OCI-LY7 (cell line): ENCODE data around the gene SH3PXD2A. TPM values are rescaled to one million over a fixed set of nuclear protein-coding genes. Genes with fewer than 3 reads are reported as not detected.

Experiments used
- BruUV-seq: library from RNA; stranded (reverse); fragments of 400-500 nt; replicated peaks from 2 replicates; lab custom pipeline; 2021; lab: Mats Ljungman, UMichigan
- CTCF ChIA-PET: fragments of 300-600 bp; sonication (Branson Sonifier 250); formaldehyde crosslinking; loops from one replicate; lab custom pipeline; 2022; ENCODE audit warnings: antibody characterized with exemption; ENCODE audit not compliant: unreplicated experiment; lab: Charles Lee
- POLR2A ChIA-PET: fragments of 300-600 bp; sonication (Branson Sonifier 250); formaldehyde crosslinking; loops from one replicate; lab custom pipeline; 2022; ENCODE audit warnings: antibody characterized with exemption; lab: Charles Lee
- DNase-seq: peaks from one replicate; pipeline ENCODE4 v3.0.0-alpha.2; 2015; ENCODE audit warnings: low spot score
- H2AFZ ChIP-seq: fragments of 200-600 bp; sonication (generic), shearing (Covaris generic); 2 replicates; pipeline ENCODE4 v1.6.1; 2014; ENCODE audit warnings: mild to moderate bottlenecking, antibody characterized with exemption, low read length, moderate library complexity
- H3K27ac ChIP-seq: fragments of 200-600 bp; sonication (generic); 2 replicates; pipeline ENCODE4 v1.5.1; 2014; ENCODE audit warnings: mixed run types, low read depth, mild to moderate bottlenecking, moderate library complexity, low read length, inconsistent platforms; ENCODE audit not compliant: poor library complexity, severe bottlenecking
- H3K36me3 ChIP-seq: fragments of 200-600 bp; sonication (generic); 2 replicates; pipeline ENCODE4 v1.6.1; 2014; ENCODE audit warnings: mild to moderate bottlenecking, antibody characterized with exemption, low read length, moderate library complexity, mixed read lengths; ENCODE audit not compliant: insufficient read depth
- H3K4me1 ChIP-seq: fragments of 200-600 bp; sonication (generic); 2 replicates; pipeline ENCODE4 v1.5.1; 2014; ENCODE audit warnings: mild to moderate bottlenecking, low read length; ENCODE audit not compliant: insufficient read depth, poor library complexity, severe bottlenecking
- H3K4me2 ChIP-seq: fragments of 200-600 bp; sonication (generic); 2 replicates; pipeline ENCODE4 v1.6.1; 2014; ENCODE audit warnings: mild to moderate bottlenecking, low read length
- H3K4me3 ChIP-seq: fragments of 200-600 bp; sonication (generic); 2 replicates; pipeline ENCODE4 v1.5.1; 2014; ENCODE audit warnings: mild to moderate bottlenecking, low read depth, low read length; ENCODE audit not compliant: poor library complexity, severe bottlenecking
- H3K79me2 ChIP-seq: fragments of 200-600 bp; sonication (generic); 2 replicates; pipeline ENCODE4 v1.6.1; 2016; ENCODE audit warnings: low read depth, mild to moderate bottlenecking, low read length, moderate library complexity, mixed read lengths; ENCODE audit not compliant: insufficient read depth
- H3K9me2 ChIP-seq: fragments of 200-600 bp; sonication (generic); 2 replicates; pipeline ENCODE4 v1.6.1; 2016; ENCODE audit warnings: mild to moderate bottlenecking, low read length, mixed read lengths; ENCODE audit not compliant: insufficient read depth
- H3K9me3 ChIP-seq: fragments of 200-600 bp; sonication (generic); 2 replicates; pipeline ENCODE4 v1.6.1; 2014; ENCODE audit warnings: mild to moderate bottlenecking, mixed run types, low read length, mixed read lengths
- H4K20me1 ChIP-seq: fragments of 200-600 bp; sonication (generic); 2 replicates; pipeline ENCODE4 v1.6.1; 2014; ENCODE audit warnings: mild to moderate bottlenecking, antibody characterized with exemption, low read length, moderate library complexity, mixed read lengths; ENCODE audit not compliant: insufficient read depth
- CTCF ChIP-seq: fragments of 200-600 bp; sonication (generic); conservative IDR thresholded peaks from 2 replicates; pipeline ENCODE4 v1.5.1; 2014; ENCODE audit warnings: mild to moderate bottlenecking, antibody characterized with exemption, low read length, moderate library complexity, mixed read lengths
- EZH2phosphoT487 ChIP-seq: fragments of 200-600 bp; sonication (generic); IDR thresholded peaks from 2 replicates; pipeline ENCODE4 v1.6.1; 2018; ENCODE audit warnings: low read depth, borderline replicate concordance, mild to moderate bottlenecking, mixed run types, antibody characterized with exemption, low read length, moderate library complexity, mixed read lengths
- intact Hi-C: fragments of 100-400 bp; cut with micrococcal nuclease; formaldehyde crosslinking; loops from one replicate; pipeline ENCODE4 v1.10.0; 2022; ENCODE audit not compliant: unreplicated experiment
- total RNA-seq, 2 experiments: library from RNA; depleted of rRNA in 1 of 2; stranded (reverse); fragments of >200 nt in 1 of 2; shearing (Covaris generic) in 1 of 2; gene quantifications; 2 replicates each; pipeline ENCODE4 v1.2.3, GENCODE V29; 2014 to 2022

SH3PXD2A gene
- total RNA-seq, 2 experiments from 2014 or later, result 0.85 to 5.9 TPM

DNA sequence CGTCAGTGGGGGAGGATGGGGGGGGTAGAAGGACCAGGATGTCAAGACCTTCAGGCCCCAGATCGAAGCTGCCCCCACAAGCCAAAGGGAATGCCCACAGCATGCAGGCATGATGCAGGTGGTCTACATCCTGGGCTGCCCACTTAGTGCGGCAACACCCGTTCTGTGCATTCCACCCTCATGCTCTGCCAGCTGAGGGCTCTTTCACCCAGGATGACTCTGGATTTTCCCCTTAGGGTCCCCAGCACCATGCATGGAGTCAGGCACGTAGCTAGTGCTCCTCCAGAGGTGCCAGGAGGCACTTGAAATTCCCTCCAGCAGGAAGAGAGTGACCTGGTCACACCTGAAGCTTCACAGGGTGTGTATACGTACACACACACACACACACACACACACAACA, 66.2 kb downstream of the SH3PXD2A start:
- ChIA-PET POLR2A (interaction anchor here (0.6 to 1.8 kb wide), 3 partner anchors 8 to 20 kb away, joined by 3 to 4 read pairs (median 3); no protein-coding TSS in a partner anchor), CTCF (no interaction called here)
- intact Hi-C loops, result no loop called here
- Histone ChIP-seq H3K4me2 (no peak overlapping the region), H3K79me2 (no peaks in the 10 kb centered on the region), H3K36me3 (no peaks in the 10 kb centered on the region), H3K9me3 (no peaks in the 10 kb centered on the region), H3K4me3 (no peak overlapping the region), H3K4me1 (no peaks in the 10 kb centered on the region), H2AFZ (no peak overlapping the region), H3K9me2 (no peaks in the 10 kb centered on the region), H4K20me1 (no peaks in the 10 kb centered on the region), H3K27ac (no peak overlapping the region)
- BruUV-seq, result no TSS peak
- no peak for TF ChIP-seq CTCF
- no peak for TF ChIP-seq EZH2phosphoT487
- no peak for DNase-seq

- DNase-seq, result no peak
- POLR2A ChIA-PET, result interaction anchor here (1.0 kb wide), 1 partner anchor 16 kb away, joined by 3 read pairs; no protein-coding TSS in a partner anchor
- CTCF ChIA-PET, result no interaction called here
- no peaks in the 10 kb centered on the region for H3K9me3 ChIP-seq
- no peaks in the 10 kb centered on the region for H3K79me2 ChIP-seq
- no peaks in the 10 kb centered on the region for H3K36me3 ChIP-seq
- no peak overlapping the region for H3K4me2 ChIP-seq
- no peaks in the 10 kb centered on the region for H3K9me2 ChIP-seq
- H3K4me3 ChIP-seq, result no peak overlapping the region
- no TSS peak for BruUV-seq
- intact Hi-C loops, result no loop called here
- no peaks in the 10 kb centered on the region for H3K4me1 ChIP-seq
- H3K27ac ChIP-seq, result no peak overlapping the region
- no peaks in the 10 kb centered on the region for H4K20me1 ChIP-seq
- H2AFZ ChIP-seq, result no peak overlapping the region
- TF ChIP-seq CTCF, result no peak
- no peak for TF ChIP-seq EZH2phosphoT487
Observed at GRCh38 chr10:103787331-103787730, 68.0 kb downstream of the SH3PXD2A start.

DNA sequence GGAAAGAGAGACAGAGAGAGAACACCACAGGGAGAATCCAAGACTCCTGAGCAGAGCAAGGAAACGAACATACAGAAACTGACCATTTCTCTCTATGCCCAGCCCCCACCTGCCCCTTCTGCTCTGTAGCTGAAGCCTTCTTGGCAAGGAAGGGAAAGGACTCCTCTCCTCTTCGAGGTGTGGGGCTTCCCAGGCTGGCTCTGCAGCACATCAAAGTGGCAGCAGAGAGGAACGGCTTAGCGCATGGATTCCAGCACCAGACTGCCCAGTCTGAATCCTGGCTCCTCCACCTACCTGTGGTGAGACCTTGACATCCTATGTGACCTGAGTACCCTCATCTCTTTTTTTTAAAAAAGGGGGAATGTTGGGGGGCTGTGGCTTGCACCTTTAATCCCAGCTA, 69.4 kb downstream of the SH3PXD2A start:
- no peak for DNase-seq
- no peak overlapping the region for H2AFZ ChIP-seq
- no peaks in the 10 kb centered on the region for H3K36me3 ChIP-seq
- BruUV-seq, result no TSS peak
- H3K4me2 ChIP-seq, result no peak overlapping the region
- no peak overlapping the region for H3K4me3 ChIP-seq
- CTCF ChIA-PET, result no interaction called here
- intact Hi-C loops, result no loop called here
- H3K27ac ChIP-seq, result no peak overlapping the region
- POLR2A ChIA-PET, result interaction anchor here (0.7 kb wide), 1 partner anchor 323 kb away, joined by 3 read pairs; no protein-coding TSS in a partner anchor
- TF ChIP-seq EZH2phosphoT487, result no peak
- TF ChIP-seq CTCF, result no peak
- no peaks in the 10 kb centered on the region for H4K20me1 ChIP-seq
- no peaks in the 10 kb centered on the region for H3K9me2 ChIP-seq
- no peaks in the 10 kb centered on the region for H3K79me2 ChIP-seq
- H3K4me1 ChIP-seq, result no peaks in the 10 kb centered on the region
- no peaks in the 10 kb centered on the region for H3K9me3 ChIP-seq
